Prostate gland (tissue), 2 donors: ENCODE measurements around the gene RPS3A.

Experiments
- CTCF ChIP-seq, 4 experiments: fragments of 200-600 bp in 2 of 4; fragments of 450-650 bp in 2 of 4; sonication (generic) in 2 of 4; IDR thresholded peaks; 1 replicate in 3 of 4; 2 replicates in 1 of 4; pipeline ENCODE4 v1.5.1; 2016 to 2019; ENCODE audit warnings: antibody characterized with exemption in 4 of 4, mild to moderate bottlenecking in 2 of 4, moderate library complexity in 2 of 4
- POLR2A ChIP-seq: fragments of 450-650 bp; IDR thresholded peaks from one replicate; pipeline ENCODE4 v1.6.1; 2016; ENCODE audit warnings: antibody characterized with exemption, mild to moderate bottlenecking

GRCh38 chr4:151143162-151143561 is 43.7 kb downstream of the RPS3A start:
- TF ChIP-seq CTCF (IDR thresholded peaks at IDR 0.05) (no peak), POLR2A (no peak)
